GM12878 (cell line): ENCODE measurements around the gene FITM1. TPM values are rescaled to one million over a fixed set of nuclear protein-coding genes. Genes with fewer than 3 reads are reported as not detected.
A peak's percentile ranks its signal among the peaks of the same experiment; 100 is the strongest.

ENCODE experiments used
- ATAC-seq: fragments of 200-7000 bp; cut with Tn5 transposase; 3 replicates; pipeline ENCODE4 v1.9.1; 2020; ENCODE audit warnings: mild to moderate bottlenecking, moderate library complexity
- BruUV-seq: library from RNA; stranded (reverse); fragments of 400-500 nt; replicated peaks from 2 replicates; lab custom pipeline; 2021; lab: Mats Ljungman, UMichigan
- CTCF ChIA-PET: fragments of 300-600 bp; sonication (Branson Sonifier 250); formaldehyde crosslinking; extraction: SDS; loops from one replicate; lab custom pipeline; 2021; ENCODE audit warnings: inconsistent platforms; lab: Yijun Ruan, JAX
- POLR2A ChIA-PET: fragments of 350-600 bp; formaldehyde crosslinking; extraction: SDS; loops from one replicate; lab custom pipeline; 2021; ENCODE audit warnings: inconsistent platforms; lab: Charles Lee
- RAD21 ChIA-PET: fragments of 300-600 bp; sonication (Branson Sonifier 250); formaldehyde crosslinking; loops from one replicate; lab custom pipeline; 2023; ENCODE audit warnings: antibody characterized with exemption; ENCODE audit not compliant: unreplicated experiment; lab: Charles Lee
- SMC1A ChIA-PET: fragments of 300-600 bp; sonication (Branson Sonifier 250); formaldehyde crosslinking; loops from one replicate; lab custom pipeline; 2023; ENCODE audit not compliant: unreplicated experiment, uncharacterized antibody; lab: Charles Lee
- DNase-seq: peaks from one replicate; pipeline ENCODE4 v3.0.0-alpha.2; 2011; ENCODE audit warnings: low read depth, low spot score
- FAIRE-seq: peaks from 3 replicates; lab custom pipeline; 2011; peaks lifted over from hg19 to GRCh38; lab: Jason Lieb, UNC
- H2AFZ ChIP-seq: 2 replicates; pipeline ENCODE4 v1.6.0; 2011; ENCODE audit warnings: low read depth, low read length, control low read depth; ENCODE audit not compliant: control insufficient read depth
- H3K27ac ChIP-seq: 2 replicates; pipeline ENCODE4 v1.5.1; 2011; ENCODE audit warnings: control low read depth; ENCODE audit not compliant: control insufficient read depth, insufficient read depth
- H3K27me3 ChIP-seq, 2 experiments: replicated peaks in 1 of 2; 2 replicates each; pipeline versions ENCODE4 v1.6.0 to v1.6.1; 2011; ENCODE audit warnings: low read length in 1 of 2; ENCODE audit not compliant: control insufficient read depth in 2 of 2, insufficient read depth in 2 of 2
- H3K36me3 ChIP-seq, 2 experiments: 2 replicates each; pipeline ENCODE4 v1.5.1; 2011; ENCODE audit warnings: low read length in 1 of 2; ENCODE audit not compliant: control insufficient read depth in 2 of 2, insufficient read depth in 2 of 2
- H3K4me1 ChIP-seq: 2 replicates; pipeline ENCODE4 v1.6.1; 2011; ENCODE audit warnings: mild to moderate bottlenecking, low read length, moderate library complexity, mixed read lengths; ENCODE audit not compliant: control insufficient read depth, insufficient read depth
- H3K4me2 ChIP-seq: 2 replicates; pipeline ENCODE4 v1.6.0; 2011; ENCODE audit warnings: control low read depth; ENCODE audit not compliant: control insufficient read depth, insufficient read depth
- H3K4me3 ChIP-seq: fragments of 200-600 bp; sonication (generic); 2 replicates; pipeline ENCODE4 v1.5.1; 2016
- H3K79me2 ChIP-seq: 2 replicates; pipeline ENCODE4 v1.6.0; 2011; ENCODE audit warnings: low read length; ENCODE audit not compliant: control insufficient read depth, insufficient read depth
- H3K9ac ChIP-seq: 2 replicates; pipeline ENCODE4 v1.8.0; 2011; ENCODE audit warnings: low read length, control low read depth, mixed read lengths; ENCODE audit not compliant: control insufficient read depth, insufficient read depth
- H3K9me3 ChIP-seq: replicated peaks from 3 replicates; pipeline ENCODE4 v1.5.1; 2011; ENCODE audit warnings: mild to moderate bottlenecking, low read length; ENCODE audit not compliant: control insufficient read depth, insufficient read depth
- H4K20me1 ChIP-seq: 2 replicates; pipeline ENCODE4 v1.6.0; 2011; ENCODE audit not compliant: control insufficient read depth, insufficient read depth
- ATF7 ChIP-seq: fragments of 450-650 bp; IDR thresholded peaks from 2 replicates; pipeline ENCODE4 v1.6.1; 2016; ENCODE audit warnings: low read depth, mild to moderate bottlenecking
- E4F1 ChIP-seq: fragments of 450-650 bp; IDR thresholded peaks from 2 replicates; pipeline ENCODE4 v1.6.1; 2018; ENCODE audit warnings: borderline replicate concordance, mild to moderate bottlenecking; ENCODE audit not compliant: partially characterized antibody
- RBBP5 ChIP-seq: fragments of 200-600 bp; sonication (generic); conservative IDR thresholded peaks from 2 replicates; pipeline ENCODE4 v1.6.1; 2016
- REST ChIP-seq: IDR thresholded peaks from 2 replicates; pipeline ENCODE4 v1.6.1; 2012; ENCODE audit warnings: mild to moderate bottlenecking, low read depth, low read length
- RUNX3 ChIP-seq: IDR thresholded peaks from 2 replicates; pipeline ENCODE4 v1.6.1; 2012; ENCODE audit warnings: low read length, inconsistent platforms
- SREBF1 ChIP-seq: IDR thresholded peaks from 2 replicates; pipeline ENCODE4 v1.6.1; 2012; ENCODE audit warnings: mild to moderate bottlenecking, low read length
- TARDBP ChIP-seq: IDR thresholded peaks from 2 replicates; pipeline ENCODE4 v1.6.1; 2016; ENCODE audit warnings: borderline replicate concordance
- TCF7 ChIP-seq: IDR thresholded peaks from 2 replicates; pipeline ENCODE4 v1.6.1; 2014; ENCODE audit warnings: antibody characterized with exemption, borderline replicate concordance
- ZNF217 ChIP-seq: fragments of 450-650 bp; IDR thresholded peaks from 2 replicates; pipeline ENCODE4 v1.6.1; 2017; ENCODE audit warnings: antibody characterized with exemption, mild to moderate bottlenecking
- WGBS: methylation state at CpG from one replicate; pipeline ENCODE4 v1.1.6; 2016; ENCODE audit warnings: low lambda C conversion rate; ENCODE audit not compliant: insufficient replicate concordance, insufficient coverage; ENCODE audit errors: missing lambda C conversion rate; 5-methylcytosine and 5-hydroxymethylcytosine counted together
- in situ Hi-C: fragments of 300-500 bp; cut with MboI; formaldehyde crosslinking; loops from 9 replicates; pipeline ENCODE4 v1.14.3; 2018; ENCODE audit warnings: mixed read lengths
- intact Hi-C: fragments of 100-400 bp; cut with micrococcal nuclease; formaldehyde crosslinking; loops from one replicate; pipeline ENCODE4 v1.14.2; 2022; ENCODE audit not compliant: unreplicated experiment
- polyA plus RNA-seq, 11 experiments: library from polyadenylated mRNA; depleted of rRNA in 4 of 11; unstranded in 6 of 11; stranded (reverse) in 5 of 11; fragments of >200 nt; fragmentation: Nextera tagmentation in 4 of 11; fragmentation: Illumina TruSeq in 1 of 11; extraction: Ambion mirVana in 4 of 11; extraction: Trizol in 1 of 11; gene quantifications; 1 replicate in 1 of 11; 2 replicates in 10 of 11; pipeline versions ENCODE4 v1.2.1 to v1.2.3, GENCODE V29; 2011 to 2016; ENCODE audit warnings: inconsistent platforms in 2 of 11, missing spikeins in 2 of 11, low read depth in 1 of 11
- total RNA-seq, 4 experiments: library from RNA; depleted of rRNA in 3 of 4; stranded (reverse); fragments of >200 nt in 3 of 4; fragmentation: Illumina TruSeq in 1 of 4; extraction: Trizol in 1 of 4; gene quantifications; 2 replicates each; pipeline versions ENCODE4 v1.2.1 to v1.2.3, GENCODE V29; 2013 to 2021

The FITM1 gene
- total and polyA plus RNA-seq, 10 of the 15 experiments (the other 5 are each of a cell fraction or from before 2014, with no cell fraction given), result 0.11 to 1.9 (median 0.45) TPM; not detected in 2

- POLR2A ChIA-PET, result interaction anchor here (0.7 to 2.3 kb wide), 6 partner anchors 9 to 50 kb away, joined by 4 to 10 read pairs (median 6); partner anchors contain the start of genes IRF9, PCK2 and PSME1
- BruUV-seq, result no TSS peak
- CTCF ChIA-PET, result interaction anchor here (1.0 to 1.4 kb wide), 3 partner anchors 36 to 98 kb away, joined by 3 to 5 read pairs (median 3); partner anchors contain the start of genes CHMP4A and TINF2
- Histone ChIP-seq H3K4me3 (peak overlapping the region; percentile 82), H3K27me3 (no peaks in the 10 kb centered on the region), H3K27ac (peak overlapping the region; percentile 2; the same call in 1 of the 2 replicates), H3K4me1 (peaks cover 16% of the 10 kb centered on the region), H3K79me2 (peaks cover 70% of the 10 kb centered on the region), H3K9ac (0 out of 2 replicates have a peak overlapping the region, but pooled peaks have one; percentile 12), H3K36me3 (peaks cover 2 to 28% of the 10 kb centered on the region in 2 experiments), H3K4me2 (peak overlapping the region; percentile 77), H4K20me1 (no peaks in the 10 kb centered on the region), H2AFZ (no peak overlapping the region), H3K9me3 (no peaks in the 10 kb centered on the region)
- ATAC-seq, result no peak
- SMC1A ChIA-PET, result interaction anchor here (1.5 to 4.8 kb wide), 4 partner anchors 8 to 36 kb away, joined by 5 to 54 read pairs (median 12); partner anchors contain the start of genes IRF9 and PSME1
- 100% methylated on average over 1 of the region's 1 CpG for WGBS
- RAD21 ChIA-PET, result interaction anchor here (3.1 kb wide), 1 partner anchor 50 kb away, joined by 22 read pairs; the partner anchor contains the start of gene PCK2
- no peak for DNase-seq
- intact Hi-C loops, result no loop called here
- TF ChIP-seq RUNX3 (no peak), REST (no peak), ZNF217 (no peak), TCF7 (0 out of 2 replicates have a peak, but pooled peaks have one; percentile 11), TARDBP (no peak), E4F1 (no peak), RBBP5 (no peak), SREBF1 (no peak), ATF7 (no peak)
- no peak for FAIRE-seq
- in situ Hi-C loops, result no loop called here
Measured at GRCh38 chr14:24144451-24144850, 14.0 kb downstream of the FITM1 start.
